GM12873 (cell line): Measurements from ENCODE around the gene PDSS2.

Experiments
- TF ChIP-seq, protein P1 (sequence below): IDR thresholded peaks from 2 replicates; pipeline ENCODE4 v1.5.1; 2012; ENCODE audit warnings: low read depth, mild to moderate bottlenecking, moderate library complexity, low read length, control low read depth; ENCODE audit not compliant: insufficient read depth; ENCODE audit errors: missing control alignments

PDSS2 gene

DNA sequence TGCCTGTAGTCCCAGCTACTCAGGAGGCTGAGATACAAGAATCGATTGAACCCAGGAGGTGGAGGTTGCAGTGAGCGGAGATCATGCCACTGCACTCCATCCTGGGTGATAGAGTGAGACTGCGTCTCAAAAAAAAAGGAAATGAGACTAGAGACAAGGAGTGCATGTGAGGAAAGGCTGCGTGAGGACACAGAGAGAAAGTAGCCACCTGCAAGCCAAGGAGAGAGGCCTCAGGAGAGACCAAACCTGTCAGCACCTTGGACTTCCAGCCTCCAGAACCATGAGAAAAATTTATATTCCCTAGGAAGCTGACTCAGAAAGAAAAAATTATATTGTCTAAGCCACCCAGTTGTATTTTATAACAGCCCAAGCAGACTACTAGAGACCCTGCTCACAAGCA, 336.6 kb downstream of the PDSS2 start:
- TF ChIP-seq, protein P1, sequence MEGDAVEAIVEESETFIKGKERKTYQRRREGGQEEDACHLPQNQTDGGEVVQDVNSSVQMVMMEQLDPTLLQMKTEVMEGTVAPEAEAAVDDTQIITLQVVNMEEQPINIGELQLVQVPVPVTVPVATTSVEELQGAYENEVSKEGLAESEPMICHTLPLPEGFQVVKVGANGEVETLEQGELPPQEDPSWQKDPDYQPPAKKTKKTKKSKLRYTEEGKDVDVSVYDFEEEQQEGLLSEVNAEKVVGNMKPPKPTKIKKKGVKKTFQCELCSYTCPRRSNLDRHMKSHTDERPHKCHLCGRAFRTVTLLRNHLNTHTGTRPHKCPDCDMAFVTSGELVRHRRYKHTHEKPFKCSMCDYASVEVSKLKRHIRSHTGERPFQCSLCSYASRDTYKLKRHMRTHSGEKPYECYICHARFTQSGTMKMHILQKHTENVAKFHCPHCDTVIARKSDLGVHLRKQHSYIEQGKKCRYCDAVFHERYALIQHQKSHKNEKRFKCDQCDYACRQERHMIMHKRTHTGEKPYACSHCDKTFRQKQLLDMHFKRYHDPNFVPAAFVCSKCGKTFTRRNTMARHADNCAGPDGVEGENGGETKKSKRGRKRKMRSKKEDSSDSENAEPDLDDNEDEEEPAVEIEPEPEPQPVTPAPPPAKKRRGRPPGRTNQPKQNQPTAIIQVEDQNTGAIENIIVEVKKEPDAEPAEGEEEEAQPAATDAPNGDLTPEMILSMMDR: no peak

DNA sequence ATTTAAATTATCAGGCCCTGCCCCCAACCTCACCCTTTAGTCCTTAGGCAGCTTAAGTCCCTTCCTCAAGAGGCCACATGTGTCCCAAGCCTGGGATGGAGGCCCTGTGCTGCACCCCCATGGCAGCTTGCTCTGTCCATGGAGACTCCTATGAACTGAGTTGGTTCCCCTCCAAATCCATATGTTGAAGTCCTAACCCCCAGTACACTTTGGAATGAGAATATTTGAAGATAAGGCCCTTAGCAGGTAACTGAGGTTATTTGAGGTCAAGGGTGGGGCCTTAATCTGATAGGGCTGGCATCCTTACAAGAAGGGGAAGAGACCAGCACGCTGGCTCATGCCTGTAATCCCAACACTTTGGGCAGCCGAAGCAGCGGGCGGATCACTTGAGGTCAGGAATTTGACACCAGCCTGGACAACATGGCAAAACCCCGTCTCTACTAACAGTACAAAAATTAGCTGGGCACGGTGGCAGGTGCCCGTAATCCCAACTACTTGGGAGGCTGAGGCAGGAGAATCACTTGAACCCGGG, 337.3 kb downstream of the PDSS2 start:
- TF ChIP-seq, protein P1: no peak

DNA sequence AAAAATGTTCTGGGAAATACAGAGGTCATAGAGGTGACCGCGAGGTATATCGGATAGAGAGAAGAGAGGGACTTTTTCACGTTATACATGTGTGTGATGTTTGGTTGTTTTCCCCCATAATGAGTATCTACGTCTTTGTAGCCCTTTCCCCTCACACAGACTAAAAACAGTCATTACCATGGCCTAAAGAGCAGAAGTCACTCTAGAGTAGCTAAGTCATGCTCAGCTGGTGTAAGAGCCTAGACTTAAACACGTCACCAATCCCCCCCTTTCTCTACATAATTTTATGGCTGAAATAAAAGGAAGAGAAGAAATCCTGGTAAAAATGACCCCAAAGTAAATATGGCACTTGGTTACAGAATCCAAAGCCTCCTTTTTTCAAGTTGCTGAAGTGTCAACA, 338.1 kb downstream of the PDSS2 start:
- TF ChIP-seq, protein P1: no peak

GRCh38 chr6:107120404-107120803, 339.0 kb downstream of the PDSS2 start:
- TF ChIP-seq, protein P1: no peak

GRCh38 chr6:107118976-107119375, 340.4 kb downstream of the PDSS2 start:
- TF ChIP-seq, protein P1: no peak

GRCh38 chr6:107116931-107117330, 342.4 kb downstream of the PDSS2 start:
- TF ChIP-seq, protein P1: no peak

GRCh38 chr6:107116328-107116892, 343.0 kb downstream of the PDSS2 start:
- TF ChIP-seq, protein P1: peak; percentile 20
